WERI-Rb-1 (cell line): ENCODE results near the gene CLCN7.

ENCODE experiments used
- DNase-seq: peaks from one replicate; pipeline ENCODE4 v3.0.0-alpha.2; 2020
- H3K27ac ChIP-seq: fragments of 250-450 bp; sonication (Bioruptor Pico); 2 replicates; pipeline ENCODE4 v1.5.1; 2020; ENCODE audit warnings: mild to moderate bottlenecking, moderate library complexity
- H3K27me3 ChIP-seq: fragments of 250-450 bp; sonication (Bioruptor Pico); 2 replicates; pipeline ENCODE4 v1.5.1; 2021; ENCODE audit warnings: mild to moderate bottlenecking, low read depth, moderate library complexity; ENCODE audit not compliant: insufficient read depth, severe bottlenecking
- H3K36me3 ChIP-seq: fragments of 250-450 bp; sonication (Bioruptor Pico); 2 replicates; pipeline ENCODE4 v1.5.1; 2020; ENCODE audit warnings: mild to moderate bottlenecking, moderate library complexity
- H3K4me3 ChIP-seq: 2 replicates; pipeline ENCODE4 v1.5.1; 2011; ENCODE audit warnings: low read depth, mild to moderate bottlenecking, control low read depth, low read length
- H3K9me3 ChIP-seq: fragments of 250-450 bp; sonication (Bioruptor Pico); 2 replicates; pipeline ENCODE4 v1.5.1; 2021; ENCODE audit warnings: mild to moderate bottlenecking, moderate library complexity; ENCODE audit not compliant: severe bottlenecking
- CTCF ChIP-seq: IDR thresholded peaks from 2 replicates; pipeline ENCODE4 v1.5.1; 2011; ENCODE audit warnings: low read depth, mild to moderate bottlenecking, control low read depth, inconsistent platforms, low read length

The CLCN7 gene

GRCh38 chr16:1499756-1500464 lies 25.1 kb upstream of the CLCN7 start:
- DNase-seq = no peak
- H3K36me3 ChIP-seq = peaks cover 83% of the 10 kb centered on the region
- H3K27ac ChIP-seq = no peak overlapping the region
- no peak overlapping the region for H3K4me3 ChIP-seq
- TF ChIP-seq CTCF = no peak
- no peaks in the 10 kb centered on the region for H3K27me3 ChIP-seq
- H3K9me3 ChIP-seq = no peaks in the 10 kb centered on the region

GRCh38 chr16:1498899-1499676 lies 24.3 kb upstream of the CLCN7 start:
- DNase-seq = no peak
- Histone ChIP-seq H3K4me3 (no peak overlapping the region), H3K27ac (no peak overlapping the region), H3K9me3 (no peaks in the 10 kb centered on the region), H3K36me3 (peaks cover 91% of the 10 kb centered on the region), H3K27me3 (no peaks in the 10 kb centered on the region)
- no peak for TF ChIP-seq CTCF

GRCh38 chr16:1497014-1497598 lies 22.3 kb upstream of the CLCN7 start:
- Histone ChIP-seq H3K27me3 (no peaks in the 10 kb centered on the region), H3K36me3 (peaks cover 76% of the 10 kb centered on the region), H3K27ac (no peak overlapping the region), H3K9me3 (no peaks in the 10 kb centered on the region), H3K4me3 (no peak overlapping the region)
- no peak for DNase-seq
- no peak for TF ChIP-seq CTCF

GRCh38 chr16:1496464-1496863 lies 21.6 kb upstream of the CLCN7 start:
- Histone ChIP-seq H3K36me3 (peaks cover 69% of the 10 kb centered on the region), H3K9me3 (no peaks in the 10 kb centered on the region), H3K27me3 (no peaks in the 10 kb centered on the region), H3K27ac (no peak overlapping the region), H3K4me3 (no peak overlapping the region)
- no peak for TF ChIP-seq CTCF
- no peak for DNase-seq

DNA sequence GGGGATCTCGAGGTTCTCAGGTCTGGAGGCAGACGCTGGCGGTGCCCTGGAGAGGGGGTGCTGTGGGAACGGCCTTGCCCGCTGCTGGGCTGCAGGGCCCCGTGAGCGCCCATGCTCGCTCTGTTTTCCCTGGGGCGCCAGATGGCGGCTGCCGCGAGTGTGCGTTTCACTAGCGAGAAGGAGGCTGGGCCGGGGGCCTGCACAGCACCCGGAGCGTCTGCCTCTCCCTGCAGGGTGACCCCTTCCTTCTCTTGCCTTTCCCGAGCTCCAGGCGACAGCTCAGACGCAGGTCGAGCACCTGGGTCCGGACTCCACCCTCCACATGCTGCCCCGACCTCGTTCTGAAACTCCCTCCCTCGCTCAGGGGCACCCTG lies 21.0 kb upstream of the CLCN7 start:
- no peak overlapping the region for H3K27ac ChIP-seq
- H3K4me3 ChIP-seq = no peak overlapping the region
- TF ChIP-seq CTCF = no peak
- no peaks in the 10 kb centered on the region for H3K27me3 ChIP-seq
- no peak for DNase-seq
- H3K36me3 ChIP-seq = peaks cover 64% of the 10 kb centered on the region
- H3K9me3 ChIP-seq = no peaks in the 10 kb centered on the region
